Measurements from ENCODE around the gene MYLK4.
A peak's percentile ranks its signal among the peaks of the same experiment; 100 is the strongest.
"Not testable (repeated sequence)": the region's sequence is repeated elsewhere in the genome, so short reads cannot be mapped to it uniquely, and the experiment has no call there.

MYLK4 gene

GRCh38 chr6:2775003-2775402 lies 24.3 kb upstream of the MYLK4 start:
- FAIRE-seq, result no peak

GRCh38 chr6:2773449-2773848 lies 22.7 kb upstream of the MYLK4 start:
- no peak for FAIRE-seq

DNA sequence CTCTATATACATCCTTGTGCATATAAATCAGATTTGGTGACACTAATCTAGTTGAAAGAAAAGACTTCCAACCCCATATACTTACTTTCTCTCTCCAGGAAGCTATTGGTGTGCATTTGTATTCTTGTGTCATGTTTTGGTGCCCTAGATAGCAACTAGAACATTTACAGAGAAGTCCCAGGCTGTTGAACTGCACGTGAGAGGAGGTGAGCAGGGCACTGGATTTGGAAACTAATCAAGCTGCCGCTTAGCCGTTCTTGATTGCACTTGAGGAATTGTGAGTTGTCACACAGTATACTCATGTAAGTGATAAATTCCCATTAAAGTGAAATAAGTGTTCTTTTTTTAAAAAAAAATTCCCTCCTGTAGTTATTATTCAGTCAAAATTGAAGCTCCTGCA lies 22.1 kb upstream of the MYLK4 start:
- FAIRE-seq, result no peak

GRCh38 chr6:2771079-2771478 lies 20.4 kb upstream of the MYLK4 start:
- no peak for FAIRE-seq

DNA sequence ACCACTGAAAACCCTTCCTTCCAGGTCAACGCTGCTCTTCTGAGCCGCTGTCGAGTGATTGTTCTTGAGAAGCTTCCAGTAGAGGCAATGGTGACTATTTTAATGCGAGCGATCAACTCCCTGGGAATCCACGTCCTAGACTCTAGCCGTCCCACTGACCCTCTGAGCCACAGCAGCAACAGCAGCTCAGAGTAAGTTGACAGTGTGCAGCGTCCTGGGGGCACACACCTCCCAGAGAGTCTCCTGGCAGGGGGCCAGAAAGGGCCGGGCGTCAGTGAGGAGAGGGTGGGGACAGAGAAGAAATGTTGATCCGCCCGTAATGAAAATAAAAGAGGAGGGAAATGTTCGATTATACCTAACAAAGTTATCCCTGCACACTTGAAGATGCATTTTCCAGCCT lies 19.4 kb upstream of the MYLK4 start:
- FAIRE-seq, result no peak

GRCh38 chr6:2768696-2769095 lies 18.0 kb upstream of the MYLK4 start:
- FAIRE-seq, result no peak

- FAIRE-seq, result no peak
These were observed 17.2 kb upstream of the MYLK4 start for GRCh38 chr6:2767657-2768524.

GRCh38 chr6:2766767-2767656 lies 16.3 kb upstream of the MYLK4 start:
- no peak for FAIRE-seq

- no peak for FAIRE-seq
These were observed 15.4 kb upstream of the MYLK4 start for GRCh38 chr6:2765896-2766766.

- no peak for FAIRE-seq
These were observed 14.6 kb upstream of the MYLK4 start, which contains the start of gene WRNIP1 for GRCh38 chr6:2765166-2765895. Gene WRNIP1, plus strand, starts transcription at chr6:2765393. Its CDS starts 230 bp downstream, at chr6:2765623.

- no peak for FAIRE-seq
These were observed 14.0 kb upstream of the MYLK4 start for GRCh38 chr6:2764610-2765165.

DNA sequence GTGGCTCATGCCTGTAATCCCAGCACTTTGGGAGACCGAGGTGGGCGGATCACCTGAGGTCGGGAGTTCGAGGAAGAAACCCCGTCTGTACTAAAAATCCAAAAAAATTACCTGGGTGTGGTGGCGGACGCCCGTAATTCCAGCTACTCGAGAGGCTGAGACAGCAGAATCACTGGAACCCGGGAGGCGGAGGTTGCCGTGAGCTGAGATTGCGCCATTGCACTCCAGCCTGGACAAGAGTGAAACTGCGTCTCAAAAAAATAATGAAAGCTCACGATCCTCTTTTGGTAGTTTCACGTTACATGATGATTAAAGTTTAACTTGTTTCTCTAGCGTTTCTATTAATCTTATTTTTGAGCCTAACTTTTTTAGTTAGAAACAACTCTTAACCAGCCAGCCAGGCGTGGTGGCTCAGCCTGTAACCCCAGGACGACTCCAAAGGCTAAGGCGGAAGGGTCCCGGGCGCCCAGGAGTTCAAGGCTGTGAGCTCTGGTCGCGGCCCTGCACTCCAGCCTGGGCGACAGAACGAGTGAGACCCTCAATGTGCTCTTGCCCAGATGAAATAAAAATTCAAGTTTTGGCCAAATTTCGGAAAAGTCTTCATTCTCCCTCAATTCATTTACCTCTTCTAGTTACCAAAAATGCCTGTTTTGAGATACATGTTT lies 13.3 kb upstream of the MYLK4 start:
- FAIRE-seq, result no peak

DNA sequence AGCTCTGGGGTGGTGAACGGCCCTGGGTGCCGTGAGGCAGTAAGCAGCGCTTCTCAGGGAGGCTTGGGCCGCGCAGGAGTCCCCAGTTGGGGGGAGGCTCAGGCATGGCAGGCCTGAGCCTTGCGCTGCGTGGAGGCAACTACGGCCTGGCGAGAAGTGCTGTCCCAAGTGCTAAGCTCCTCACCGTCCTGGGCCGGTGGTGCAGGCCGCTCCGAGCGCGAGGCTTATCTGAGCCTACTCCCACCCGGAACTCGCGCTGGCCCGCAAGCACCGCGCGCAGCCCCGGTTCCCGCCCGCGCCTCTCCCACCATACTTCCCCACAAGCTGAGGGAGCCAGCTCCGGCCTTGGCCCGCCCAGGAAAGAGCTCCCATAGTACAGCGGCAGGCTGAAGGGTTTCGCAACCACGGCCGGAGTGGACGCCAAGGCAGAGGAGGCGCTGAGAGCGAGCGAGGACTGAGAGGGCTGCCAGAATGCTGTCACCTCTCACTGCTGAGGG lies 12.7 kb upstream of the MYLK4 start:
- FAIRE-seq, result no peak

DNA sequence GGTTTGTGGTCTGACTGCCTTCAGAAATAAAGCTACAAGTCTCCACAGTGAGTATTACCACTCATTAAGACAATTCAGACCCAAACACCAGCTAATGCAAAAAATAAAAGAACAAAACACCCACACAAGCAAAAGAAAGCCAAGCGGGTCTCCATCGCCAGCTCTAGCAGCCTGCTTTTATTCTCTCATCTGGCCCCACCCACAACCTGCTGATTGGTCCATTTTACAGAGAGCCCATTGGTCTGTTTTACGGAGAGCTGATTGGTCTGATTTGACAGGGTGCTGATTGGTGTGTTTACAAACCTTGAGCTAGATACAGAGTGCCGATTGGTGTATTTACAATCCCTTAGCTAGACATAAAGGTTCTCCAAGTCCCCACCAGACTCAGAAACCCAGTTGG lies 12.1 kb upstream of the MYLK4 start:
- FAIRE-seq, result not testable (repeated sequence)

DNA sequence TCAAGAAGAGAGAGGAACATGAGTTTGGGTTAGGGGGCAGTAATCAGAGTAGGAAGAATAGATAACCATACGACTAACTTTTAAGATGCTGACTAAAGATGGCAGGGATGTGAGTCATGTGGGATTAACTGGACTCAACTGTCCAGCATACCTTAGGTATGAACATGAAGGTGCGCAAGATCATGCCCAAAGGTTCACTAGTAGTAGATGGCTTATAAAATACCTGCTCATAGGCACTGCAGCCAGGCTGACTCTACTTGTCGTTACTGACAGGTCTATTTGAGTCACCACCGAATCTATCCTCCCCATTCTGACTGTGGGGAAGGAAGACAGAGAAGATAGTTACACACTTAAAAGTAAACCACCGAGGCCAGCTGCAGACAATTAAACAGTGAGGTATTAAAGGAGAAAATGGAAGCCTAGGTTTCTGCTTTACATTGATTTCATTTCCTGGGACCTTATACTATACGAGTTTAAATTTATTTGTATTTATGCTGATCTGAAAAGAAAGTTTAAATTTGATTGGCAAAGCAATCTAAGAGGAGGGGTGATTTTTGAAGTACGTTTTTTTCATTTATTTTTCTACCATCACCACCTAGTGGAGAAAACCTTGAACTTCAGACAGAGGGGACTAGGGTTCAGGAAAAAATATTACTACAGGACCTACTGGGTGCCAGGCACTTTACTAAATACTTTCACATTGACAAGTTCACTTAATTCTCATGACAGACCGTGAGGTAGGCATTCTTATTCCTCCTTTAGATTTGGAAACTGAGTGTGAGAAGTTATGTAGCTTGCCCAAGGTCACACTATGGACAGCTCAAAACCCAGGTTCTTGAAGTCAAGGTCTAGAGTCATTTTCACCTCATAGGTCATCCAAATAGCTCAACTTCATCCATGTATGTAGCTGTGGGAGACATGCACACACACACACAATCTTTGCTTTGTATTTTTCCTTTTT lies 10.4 kb upstream of the MYLK4 start:
- no peak for FAIRE-seq

DNA sequence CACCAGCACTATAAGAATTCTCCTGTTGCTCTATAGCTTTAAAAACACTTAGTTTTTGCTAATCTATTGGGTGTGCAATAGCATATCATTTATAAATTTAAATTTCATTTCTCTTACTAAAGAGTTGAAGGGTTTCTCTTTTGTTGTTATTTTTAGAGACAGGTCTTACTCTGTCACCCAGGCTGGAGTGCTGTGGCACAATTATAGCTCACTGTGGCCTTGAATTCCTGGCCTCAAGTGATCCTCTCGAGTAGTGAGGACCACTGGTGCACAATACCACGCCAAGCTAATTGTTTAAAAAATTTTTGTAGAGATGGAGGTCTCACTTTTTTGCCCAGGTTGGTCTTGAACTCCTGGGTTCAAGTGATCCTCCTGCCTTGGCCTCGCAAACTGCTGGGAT lies 8.3 kb upstream of the MYLK4 start:
- no peak for FAIRE-seq

- FAIRE-seq, result no peak
These were observed 6.0 kb upstream of the MYLK4 start for GRCh38 chr6:2756687-2757224.

DNA sequence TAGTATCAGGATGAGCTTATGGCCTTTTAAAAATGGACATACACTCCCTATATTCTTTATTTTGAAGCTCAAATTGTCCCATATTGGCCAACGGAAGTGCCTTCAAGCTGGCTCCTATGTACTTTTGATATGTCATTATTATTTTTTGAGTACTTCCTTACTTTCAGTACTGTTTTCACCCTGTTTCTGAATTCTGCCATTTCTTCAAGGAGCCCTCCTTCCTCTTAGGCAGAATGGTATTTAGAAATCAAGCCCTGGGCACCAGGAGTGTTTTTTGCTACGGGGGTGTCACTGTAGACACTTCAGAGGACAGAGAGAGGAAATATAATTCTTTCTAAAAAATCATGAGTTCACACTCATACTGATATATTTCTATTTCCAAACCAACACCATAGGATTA lies 5.5 kb upstream of the MYLK4 start:
- FAIRE-seq, result no peak

- FAIRE-seq, result no peak
These were observed 4.7 kb upstream of the MYLK4 start for GRCh38 chr6:2755456-2755855.

GRCh38 chr6:2754911-2755310 lies 4.2 kb upstream of the MYLK4 start:
- FAIRE-seq, result peak; percentile 9

All from A204.1 (cell line).